ENCODE results near the gene CNST.

- TF ChIP-seq POLR2AphosphoS5 (IDR thresholded peaks at IDR 0.05; ENCODE audit: low read depth, low read length): no peak
- TF ChIP-seq, protein P1, sequence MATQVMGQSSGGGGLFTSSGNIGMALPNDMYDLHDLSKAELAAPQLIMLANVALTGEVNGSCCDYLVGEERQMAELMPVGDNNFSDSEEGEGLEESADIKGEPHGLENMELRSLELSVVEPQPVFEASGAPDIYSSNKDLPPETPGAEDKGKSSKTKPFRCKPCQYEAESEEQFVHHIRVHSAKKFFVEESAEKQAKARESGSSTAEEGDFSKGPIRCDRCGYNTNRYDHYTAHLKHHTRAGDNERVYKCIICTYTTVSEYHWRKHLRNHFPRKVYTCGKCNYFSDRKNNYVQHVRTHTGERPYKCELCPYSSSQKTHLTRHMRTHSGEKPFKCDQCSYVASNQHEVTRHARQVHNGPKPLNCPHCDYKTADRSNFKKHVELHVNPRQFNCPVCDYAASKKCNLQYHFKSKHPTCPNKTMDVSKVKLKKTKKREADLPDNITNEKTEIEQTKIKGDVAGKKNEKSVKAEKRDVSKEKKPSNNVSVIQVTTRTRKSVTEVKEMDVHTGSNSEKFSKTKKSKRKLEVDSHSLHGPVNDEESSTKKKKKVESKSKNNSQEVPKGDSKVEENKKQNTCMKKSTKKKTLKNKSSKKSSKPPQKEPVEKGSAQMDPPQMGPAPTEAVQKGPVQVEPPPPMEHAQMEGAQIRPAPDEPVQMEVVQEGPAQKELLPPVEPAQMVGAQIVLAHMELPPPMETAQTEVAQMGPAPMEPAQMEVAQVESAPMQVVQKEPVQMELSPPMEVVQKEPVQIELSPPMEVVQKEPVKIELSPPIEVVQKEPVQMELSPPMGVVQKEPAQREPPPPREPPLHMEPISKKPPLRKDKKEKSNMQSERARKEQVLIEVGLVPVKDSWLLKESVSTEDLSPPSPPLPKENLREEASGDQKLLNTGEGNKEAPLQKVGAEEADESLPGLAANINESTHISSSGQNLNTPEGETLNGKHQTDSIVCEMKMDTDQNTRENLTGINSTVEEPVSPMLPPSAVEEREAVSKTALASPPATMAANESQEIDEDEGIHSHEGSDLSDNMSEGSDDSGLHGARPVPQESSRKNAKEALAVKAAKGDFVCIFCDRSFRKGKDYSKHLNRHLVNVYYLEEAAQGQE (IDR thresholded peaks at IDR 0.05; ENCODE audit: insufficient read depth in 1 of 2, low read depth in 2 of 2, low read length in 2 of 2): no peak
Measured at GRCh38 chr1:246549665-246550064, 16.6 kb upstream of the CNST start.
